Measurements from ENCODE around the gene UNC119. TPM values are rescaled to one million over a fixed set of nuclear protein-coding genes. Genes with fewer than 3 reads are reported as not detected.

Gene UNC119
- total and polyA plus RNA-seq, 9 donors, result 14.4 to 27.3 (median 19.3) TPM

DNA sequence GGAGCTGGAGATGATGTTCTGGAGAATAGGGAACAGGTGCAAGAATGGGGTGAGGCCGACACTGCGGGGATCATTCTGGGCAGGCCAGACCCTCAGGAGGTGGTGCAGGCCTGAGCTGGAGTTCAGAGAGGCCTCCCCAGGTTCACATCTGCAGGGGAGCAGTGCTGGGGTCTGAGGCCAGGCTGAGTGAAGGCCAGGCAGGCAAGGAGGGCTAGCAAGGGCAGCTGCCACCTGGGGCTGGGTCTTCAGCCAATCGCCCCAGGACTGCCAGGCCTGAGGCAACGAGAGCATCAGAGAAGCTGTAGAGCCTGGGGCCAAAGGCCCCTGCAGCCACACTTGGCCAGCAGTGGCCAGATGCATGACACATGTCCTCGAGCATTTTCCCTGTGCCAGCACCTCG lies 31.7 kb downstream of the UNC119 start:
- no peaks in the 10 kb centered on the region for H3K36me3 ChIP-seq
- no peaks in the 10 kb centered on the region for H3K9me3 ChIP-seq
- DNase-seq, result no peak
- H3K4me1 ChIP-seq (ENCODE audit: insufficient read depth), result no peaks in the 10 kb centered on the region
- H3K27me3 ChIP-seq, result no peaks in the 10 kb centered on the region
- no peak overlapping the region for H3K4me3 ChIP-seq
- TF ChIP-seq POLR2A (IDR thresholded peaks at IDR 0.05) (no peak), EP300 (IDR thresholded peaks at IDR 0.05) (no peak), CTCF (IDR thresholded peaks at IDR 0.05) (no peak)
- 64 to 80% (median 76%) methylated on average over 6 of the region's 6 CpGs for WGBS, 3 donors
- no peak overlapping the region for H3K27ac ChIP-seq
- intact Hi-C loops (cut with DNase I), result no loop called here

- TF ChIP-seq EP300 (IDR thresholded peaks at IDR 0.05) (no peak), POLR2A (IDR thresholded peaks at IDR 0.05) (no peak), CTCF (IDR thresholded peaks at IDR 0.05) (no peak)
- Histone ChIP-seq H3K36me3 (no peaks in the 10 kb centered on the region), H3K9me3 (no peaks in the 10 kb centered on the region), H3K27ac (no peak overlapping the region), H3K4me3 (no peak overlapping the region), H3K27me3 (no peaks in the 10 kb centered on the region), H3K4me1 (ENCODE audit: insufficient read depth) (no peaks in the 10 kb centered on the region)
- 66 to 73% (median 69%) methylated on average over 5 of the region's 5 CpGs for WGBS, 3 donors
- DNase-seq, result no peak
- intact Hi-C loops (cut with DNase I), result no loop called here
Observed at GRCh38 chr17:28519236-28519635, 33.2 kb downstream of the UNC119 start.

DNA sequence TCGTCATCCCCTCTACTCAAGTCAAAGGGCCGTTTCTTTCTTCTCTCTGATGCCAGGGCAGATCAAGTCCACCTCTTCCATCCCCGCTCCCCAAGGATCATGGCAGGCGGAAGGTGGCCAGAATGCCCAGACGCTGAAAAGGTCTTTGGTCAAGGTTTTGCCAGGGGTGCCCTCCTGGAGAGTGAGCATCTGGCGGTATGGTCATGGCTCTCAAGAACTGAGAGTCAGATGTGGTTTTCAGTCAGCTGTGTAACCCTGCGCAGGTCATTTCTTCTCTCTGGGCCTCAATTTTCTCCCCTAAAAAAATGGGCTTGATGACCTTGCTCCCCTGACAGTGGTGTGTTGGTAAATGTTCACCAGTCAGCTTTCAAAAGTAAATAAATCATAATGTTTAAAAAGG lies 33.8 kb downstream of the UNC119 start:
- Histone ChIP-seq H3K27me3 (no peaks in the 10 kb centered on the region), H3K4me3 (no peak overlapping the region), H3K9me3 (no peaks in the 10 kb centered on the region), H3K36me3 (no peaks in the 10 kb centered on the region), H3K4me1 (ENCODE audit: insufficient read depth) (no peaks in the 10 kb centered on the region), H3K27ac (no peak overlapping the region)
- no peak for DNase-seq
- WGBS, 3 donors, result 75 to 82% (median 78%) methylated on average over 7 of the region's 7 CpGs
- intact Hi-C loops (cut with DNase I), result no loop called here
- no peak for TF ChIP-seq EP300 (IDR thresholded peaks at IDR 0.05)
- TF ChIP-seq CTCF (IDR thresholded peaks at IDR 0.05), result no peak
- no peak for TF ChIP-seq POLR2A (IDR thresholded peaks at IDR 0.05)

DNA sequence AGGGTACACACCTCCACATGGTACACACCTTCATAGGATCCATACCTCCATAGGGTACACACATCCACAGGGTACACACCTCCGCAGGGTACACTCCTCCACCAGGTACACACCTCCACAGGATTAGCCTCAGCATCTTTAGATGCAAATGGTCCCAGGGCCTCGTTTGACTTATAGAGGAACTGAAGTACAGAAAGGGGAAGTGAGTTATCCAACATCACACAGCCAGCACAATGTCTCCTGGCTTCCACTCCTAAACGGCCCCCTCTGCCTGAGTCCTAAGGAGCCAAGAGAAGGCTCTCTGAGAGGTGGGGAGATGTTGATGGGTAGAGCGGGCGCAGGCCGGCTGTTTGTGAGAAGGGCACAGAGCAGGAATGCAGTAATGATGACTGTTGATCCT lies 34.3 kb downstream of the UNC119 start:
- Histone ChIP-seq H3K9me3 (no peaks in the 10 kb centered on the region), H3K4me1 (ENCODE audit: insufficient read depth) (no peaks in the 10 kb centered on the region), H3K27me3 (no peaks in the 10 kb centered on the region), H3K4me3 (no peak overlapping the region), H3K27ac (no peak overlapping the region), H3K36me3 (no peaks in the 10 kb centered on the region)
- 70 to 74% (median 74%) methylated on average over 6 of the region's 6 CpGs for WGBS, 3 donors
- DNase-seq, result no peak
- intact Hi-C loops (cut with DNase I), result no loop called here
- no peak for TF ChIP-seq POLR2A (IDR thresholded peaks at IDR 0.05)

- DNase-seq, result no peak
- 86 to 98% (median 96%) methylated on average over 1 of the region's 1 CpG for WGBS, 3 donors
- no peak overlapping the region for H3K4me3 ChIP-seq
- H3K9me3 ChIP-seq, result no peaks in the 10 kb centered on the region
- no peak overlapping the region for H3K27ac ChIP-seq
- intact Hi-C loops (cut with DNase I), result no loop called here
- TF ChIP-seq EP300 (IDR thresholded peaks at IDR 0.05) (no peak), CTCF (IDR thresholded peaks at IDR 0.05) (no peak), POLR2A (IDR thresholded peaks at IDR 0.05) (no peak)
- no peaks in the 10 kb centered on the region for H3K36me3 ChIP-seq
- no peaks in the 10 kb centered on the region for H3K27me3 ChIP-seq
- no peaks in the 10 kb centered on the region for H3K4me1 ChIP-seq (ENCODE audit: insufficient read depth)
Observed at GRCh38 chr17:28515518-28515917, 36.9 kb downstream of the UNC119 start.
